H1 (cell line): ENCODE measurements around the gene EMP2. TPM values are rescaled to one million over a fixed set of nuclear protein-coding genes. Genes with fewer than 3 reads are reported as not detected.

Experiments used
- CHD1 ChIP-seq: IDR thresholded peaks from 2 replicates; pipeline ENCODE4 v1.6.1; 2012; ENCODE audit warnings: low read depth, low read length, improper control_type of control experiment
- E2F6 ChIP-seq: IDR thresholded peaks from 2 replicates; pipeline ENCODE4 v1.6.1; 2012; ENCODE audit warnings: inconsistent platforms
- EZH2 ChIP-seq: fragments of 200-600 bp; sonication (generic); IDR thresholded peaks from 2 replicates; pipeline ENCODE4 v1.7.1; 2012; ENCODE audit warnings: low read depth, mild to moderate bottlenecking, moderate library complexity, low read length, inconsistent platforms; ENCODE audit not compliant: severe bottlenecking
- polyA plus RNA-seq, 7 experiments: library from polyadenylated mRNA; depleted of rRNA in 3 of 7; stranded (reverse) in 5 of 7; unstranded in 2 of 7; fragments of >200 nt in 5 of 7; fragments of 200-250 nt in 2 of 7; gene quantifications; 1 replicate in 5 of 7; 2 replicates in 1 of 7; 4 replicates in 1 of 7; pipeline versions ENCODE4 v1.2.1 to v1.2.3, GENCODE V29; 2011 to 2013; ENCODE audit warnings: missing spikeins in 2 of 7, mixed read lengths in 2 of 7
- total RNA-seq: library from RNA; stranded (reverse); fragmentation: NEBNext Ultra II Directional; extraction: Animal tissue kit (Norgen Biotek cat#: 25700); gene quantifications from 2 replicates; pipeline ENCODE4 v1.2.1, GENCODE V29; 2021

EMP2 gene
- total and polyA plus RNA-seq, 2 of the 8 experiments (the other 6 are each of a cell fraction or from before 2014, with no cell fraction given), result 22.6 to 23.3 TPM

- TF ChIP-seq E2F6 (no peak), CHD1 (no peak), EZH2 (no peak)
Observed at GRCh38 chr16:10539793-10540192, 40.6 kb downstream of the EMP2 start (continued).
